Gastrocnemius medialis (tissue), 4 donors: ENCODE results near the gene S100A4.

Source experiments
- CTCF ChIP-seq, 5 experiments: fragments of 450-650 bp in 3 of 5; fragments of 200-600 bp in 2 of 5; sonication (generic) in 2 of 5; IDR thresholded peaks in 4 of 5; conservative IDR thresholded peaks in 1 of 5; 1 replicate in 4 of 5; 2 replicates in 1 of 5; pipeline ENCODE4 v1.5.1; 2016 to 2019; ENCODE audit warnings: antibody characterized with exemption in 5 of 5, mild to moderate bottlenecking in 3 of 5, moderate library complexity in 3 of 5
- POLR2A ChIP-seq, 2 donors: fragments of 450-650 bp; IDR thresholded peaks; one replicate each; pipeline ENCODE4 v1.6.1; 2017; ENCODE audit warnings: antibody characterized with exemption in 2 of 2, mild to moderate bottlenecking in 2 of 2, moderate library complexity in 2 of 2

- TF ChIP-seq CTCF (IDR thresholded peaks at IDR 0.05 in 4 of 5, conservative IDR thresholded peaks at IDR 0.05 in 1 of 5), result no peak
- TF ChIP-seq POLR2A (IDR thresholded peaks at IDR 0.05), result peak in 1 of 2 donors; percentile 76
Observed at GRCh38 chr1:153535242-153536011, 10.2 kb downstream of the S100A4 start, which contains the start of gene S100A6.
